C4-2B (cell line): ENCODE data around the gene OR8B12.
"Not testable (repeated sequence)": the region's sequence is repeated elsewhere in the genome, so short reads cannot be mapped to it uniquely, and the experiment has no call there.

Source experiments
- H3K27ac ChIP-seq: fragments of 450-650 bp; 2 replicates; pipeline ENCODE4 v1.5.1; 2017
- ZFX ChIP-seq: fragments of 450-650 bp; IDR thresholded peaks from 2 replicates; pipeline ENCODE4 v1.6.1; 2017
- TF ChIP-seq, protein P1 (sequence below): fragments of 450-650 bp; conservative IDR thresholded peaks from 2 replicates; pipeline ENCODE4 v1.5.1; 2017; ENCODE audit warnings: mild to moderate bottlenecking

The OR8B12 gene

DNA sequence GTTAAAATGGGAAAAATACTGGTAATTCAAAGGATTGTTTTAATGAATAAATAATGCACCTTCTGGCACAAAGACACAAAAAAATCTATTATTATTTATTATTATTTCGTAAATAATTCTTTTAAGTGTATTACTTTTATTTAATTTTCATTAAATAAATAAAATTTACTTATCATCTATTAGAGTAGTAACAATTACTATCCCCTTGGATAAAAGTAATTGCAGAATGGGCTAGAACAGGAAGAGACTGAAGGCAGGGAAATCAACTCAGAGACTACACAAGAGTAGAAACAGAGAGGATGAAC, 23.0 kb downstream of the OR8B12 start:
- TF ChIP-seq, protein P1, sequence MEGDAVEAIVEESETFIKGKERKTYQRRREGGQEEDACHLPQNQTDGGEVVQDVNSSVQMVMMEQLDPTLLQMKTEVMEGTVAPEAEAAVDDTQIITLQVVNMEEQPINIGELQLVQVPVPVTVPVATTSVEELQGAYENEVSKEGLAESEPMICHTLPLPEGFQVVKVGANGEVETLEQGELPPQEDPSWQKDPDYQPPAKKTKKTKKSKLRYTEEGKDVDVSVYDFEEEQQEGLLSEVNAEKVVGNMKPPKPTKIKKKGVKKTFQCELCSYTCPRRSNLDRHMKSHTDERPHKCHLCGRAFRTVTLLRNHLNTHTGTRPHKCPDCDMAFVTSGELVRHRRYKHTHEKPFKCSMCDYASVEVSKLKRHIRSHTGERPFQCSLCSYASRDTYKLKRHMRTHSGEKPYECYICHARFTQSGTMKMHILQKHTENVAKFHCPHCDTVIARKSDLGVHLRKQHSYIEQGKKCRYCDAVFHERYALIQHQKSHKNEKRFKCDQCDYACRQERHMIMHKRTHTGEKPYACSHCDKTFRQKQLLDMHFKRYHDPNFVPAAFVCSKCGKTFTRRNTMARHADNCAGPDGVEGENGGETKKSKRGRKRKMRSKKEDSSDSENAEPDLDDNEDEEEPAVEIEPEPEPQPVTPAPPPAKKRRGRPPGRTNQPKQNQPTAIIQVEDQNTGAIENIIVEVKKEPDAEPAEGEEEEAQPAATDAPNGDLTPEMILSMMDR, result no peak
- TF ChIP-seq ZFX, result no peak
- H3K27ac ChIP-seq, result no peak overlapping the region

DNA sequence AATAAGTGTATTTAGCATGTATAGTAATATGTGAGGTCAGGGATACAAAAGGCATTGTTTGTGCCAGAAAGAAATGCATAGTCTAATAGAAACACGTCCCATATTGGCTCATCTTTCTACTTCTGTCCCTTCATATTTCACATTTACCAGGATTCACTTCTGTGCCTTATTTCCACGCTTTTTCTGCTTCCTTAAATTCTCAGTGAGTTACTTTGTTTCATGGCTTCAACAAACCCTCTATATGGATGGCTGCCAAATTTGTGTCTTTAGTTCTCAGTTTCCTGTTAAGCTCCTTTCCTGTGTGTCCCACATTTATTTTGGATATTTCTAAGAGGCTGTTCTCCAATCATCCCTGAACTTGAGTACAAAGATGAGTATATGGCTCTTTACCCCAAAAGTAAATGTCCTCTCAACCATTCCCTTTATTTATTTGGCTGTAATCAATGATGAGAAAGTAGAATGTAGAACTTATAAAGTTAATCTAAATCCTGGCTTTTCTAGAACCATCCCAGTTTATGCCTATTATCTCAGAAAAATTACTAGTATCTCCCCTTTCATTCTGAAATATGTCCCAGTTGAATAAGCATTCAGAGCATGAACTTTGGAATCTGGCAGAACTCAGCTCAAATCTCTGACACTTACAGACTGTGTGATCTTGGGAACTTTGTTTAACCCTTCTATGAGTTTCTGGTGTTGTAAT, 23.5 kb downstream of the OR8B12 start:
- no peak for TF ChIP-seq ZFX
- TF ChIP-seq, protein P1, result no peak
- H3K27ac ChIP-seq, result no peak overlapping the region

DNA sequence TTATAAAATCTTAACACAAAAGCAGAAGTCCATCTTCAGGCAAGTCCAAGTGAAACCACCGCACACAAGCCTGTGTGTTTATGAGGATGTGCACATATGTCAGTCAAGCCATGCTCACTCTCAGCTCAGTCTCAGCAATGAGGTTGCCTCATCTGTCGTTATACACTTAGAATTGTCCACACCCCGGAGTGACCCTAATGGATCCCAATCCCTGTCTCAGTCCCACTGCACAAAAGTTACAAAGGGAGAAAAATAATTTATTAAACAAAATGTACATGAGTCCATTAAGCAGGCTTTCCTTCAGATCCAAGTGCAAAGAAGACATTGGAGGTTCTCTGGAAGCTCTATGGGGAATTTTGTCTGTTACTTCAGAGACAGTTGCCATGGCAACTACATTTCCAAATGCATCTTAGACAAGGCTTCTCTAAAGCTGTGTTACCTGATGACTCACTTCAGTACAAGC, 24.4 kb downstream of the OR8B12 start:
- no peak for TF ChIP-seq ZFX
- TF ChIP-seq, protein P1, result no peak
- no peak overlapping the region for H3K27ac ChIP-seq

DNA sequence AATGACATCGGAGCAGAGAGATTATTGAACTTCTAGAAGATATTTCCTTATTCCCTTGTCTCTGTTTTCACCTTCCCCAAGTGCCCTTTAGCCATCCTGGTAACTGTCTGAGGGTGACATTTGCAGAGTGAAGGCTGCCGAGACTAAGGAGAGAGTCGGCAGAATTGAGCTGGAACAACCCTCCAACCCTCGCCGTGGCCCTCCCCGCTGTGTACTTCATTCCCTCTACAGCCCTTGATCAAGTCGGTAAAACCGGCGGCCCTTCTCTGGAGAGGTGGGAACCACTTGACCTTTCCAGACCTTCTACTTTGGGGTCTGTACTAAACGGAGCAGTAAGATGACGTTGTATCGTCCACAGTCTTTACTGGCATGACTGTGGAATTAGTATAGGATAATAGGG, 26.1 kb downstream of the OR8B12 start:
- TF ChIP-seq, protein P1, result no peak

DNA sequence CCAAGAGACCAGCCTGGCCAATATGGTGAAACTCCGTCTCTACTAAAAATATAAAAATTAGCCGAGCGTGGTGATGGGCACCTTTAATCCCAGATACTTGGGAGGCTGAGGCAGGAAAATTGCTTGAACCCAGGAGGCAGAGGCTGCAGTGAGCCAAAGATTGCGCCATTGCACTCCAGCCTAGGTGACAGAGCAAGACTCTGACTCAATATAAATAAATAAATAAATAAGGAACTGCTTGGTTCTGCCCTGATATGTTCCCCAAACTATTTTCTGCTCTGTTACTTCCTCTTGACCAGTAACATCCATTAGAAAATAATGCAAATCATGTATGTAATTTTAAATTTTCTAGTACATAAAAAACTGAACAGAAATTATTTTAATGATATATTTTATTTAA, 28.8 kb downstream of the OR8B12 start:
- not testable (repeated sequence) for H3K27ac ChIP-seq

More for the DNA sequence above, 26.1 kb downstream of the OR8B12 start:
- no peak overlapping the region for H3K27ac ChIP-seq

DNA sequence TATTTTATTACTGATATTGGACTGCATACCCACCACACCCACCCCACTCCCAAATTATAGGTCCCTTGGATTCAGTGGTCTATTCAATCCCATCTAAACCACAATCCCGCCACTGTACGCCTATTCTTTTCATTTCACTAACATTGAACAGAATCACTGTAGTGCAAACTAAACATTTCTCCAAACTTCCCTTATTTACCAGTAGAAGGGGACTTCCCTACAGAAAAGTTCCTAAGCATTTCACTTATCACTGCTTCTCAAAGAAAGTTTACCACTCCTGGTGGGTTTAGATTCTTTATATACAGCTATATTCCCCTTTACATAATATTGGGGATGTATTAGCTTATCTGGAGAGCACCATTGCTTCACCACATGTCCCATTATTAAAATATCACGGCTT, 29.3 kb downstream of the OR8B12 start:
- no peak overlapping the region for H3K27ac ChIP-seq
- TF ChIP-seq, protein P1, result no peak
- no peak for TF ChIP-seq ZFX

DNA sequence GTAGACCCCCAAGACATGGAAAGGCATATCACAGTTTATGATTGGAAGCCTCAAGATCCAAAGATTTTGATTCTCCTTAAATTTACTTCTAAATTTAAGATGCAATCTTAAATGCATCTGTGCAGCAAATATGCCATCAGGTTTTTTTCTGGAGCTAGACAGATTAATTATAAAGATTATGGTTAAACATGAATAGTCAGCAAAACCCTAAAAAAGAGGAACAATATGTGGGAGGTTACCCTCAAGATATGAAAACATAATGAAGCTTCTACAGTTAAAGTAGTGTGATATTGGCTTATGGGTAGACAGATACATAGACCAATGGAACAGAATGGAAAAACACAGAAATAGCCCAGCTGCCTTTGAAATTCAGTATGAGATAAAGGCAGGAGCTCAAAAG, 31.7 kb downstream of the OR8B12 start:
- TF ChIP-seq ZFX, result no peak
- TF ChIP-seq, protein P1, result no peak
- H3K27ac ChIP-seq, result no peak overlapping the region

DNA sequence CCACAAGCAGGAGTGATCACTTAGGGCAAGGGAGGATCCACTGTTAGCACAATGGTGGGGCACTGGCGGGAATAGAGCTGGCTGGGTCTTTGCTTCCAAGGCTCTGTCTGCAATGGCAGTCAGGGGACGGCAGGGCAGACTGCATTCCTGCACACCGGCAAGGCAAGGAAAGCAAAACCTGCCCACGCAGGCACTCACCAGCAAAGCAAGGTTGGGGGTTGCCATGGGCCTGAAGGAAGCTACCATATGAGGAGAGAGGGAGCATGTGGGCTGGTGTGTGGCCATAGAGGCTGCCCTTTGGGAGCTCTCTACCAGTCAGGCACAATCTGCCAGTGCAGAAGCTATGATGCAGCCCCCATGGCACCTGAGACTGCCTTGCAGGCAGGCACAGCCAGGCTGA, 33.2 kb downstream of the OR8B12 start:
- H3K27ac ChIP-seq, result no peak overlapping the region
- no peak for TF ChIP-seq ZFX
- TF ChIP-seq, protein P1, result no peak
